ENCODE measurements around the gene ERP44. TPM values are rescaled to one million over a fixed set of nuclear protein-coding genes. Genes with fewer than 3 reads are reported as not detected.
"Not testable (repeated sequence)": the region's sequence is repeated elsewhere in the genome, so short reads cannot be mapped to it uniquely, and the experiment has no call there.

The ERP44 gene
- polyA plus RNA-seq (10.9 to 17.6 TPM (median 15.2 TPM) in 3 replicates), polyA minus RNA-seq (4.2 to 10.5 TPM (median 4.4 TPM) in 3 replicates)
- 23.6 TPM for polyA plus RNA-seq (2011; ENCODE audit: low read depth)
- polyA plus RNA-seq (2011; cell fraction: cytosol; rRNA removed), result 8.7 and 17.4 TPM in 2 replicates
- 18.9 and 26.3 TPM in 2 replicates for polyA plus RNA-seq (2011; cell fraction: nucleus; rRNA removed)
- polyA plus RNA-seq (2012; ENCODE audit: low replicate concordance), result 17.4 and 21.0 TPM in 2 replicates
- polyA minus RNA-seq (2011; cell fraction: cytosol; rRNA and poly(A)+ RNA removed), result 8.1 TPM
- 10.8 and 16.0 TPM in 2 replicates for polyA minus RNA-seq (2011; cell fraction: nucleus; rRNA and poly(A)+ RNA removed)

- Histone ChIP-seq H3K79me2 (ENCODE audit: control insufficient read depth, insufficient read depth, low read length) (peaks cover 55% of the 10 kb centered on the region), H3K9me1 (ENCODE audit: control insufficient read depth, extremely low read depth, insufficient read depth, low read length) (no peaks in the 10 kb centered on the region), H3K9me3 (ENCODE audit: control insufficient read depth, low read depth, low read length) (no peaks in the 10 kb centered on the region), H3K9ac (ENCODE audit: control insufficient read depth, extremely low read depth, insufficient read depth, low read length) (peak within 1 kb of the TSS; percentile 97), H3K4me1 (ENCODE audit: control insufficient read depth, extremely low read depth, insufficient read depth, low read length) (peaks cover 16% of the 10 kb centered on the region), H3K36me3 (ENCODE audit: control insufficient read depth in 2 of 2, extremely low read depth in 1 of 2, insufficient read depth in 2 of 2, low read length in 2 of 2) (peaks cover 6 to 14% of the 10 kb centered on the region in 2 experiments), H3K4me2 (ENCODE audit: control insufficient read depth, extremely low read depth, insufficient read depth, low read depth, low read length) (peak within 1 kb of the TSS; percentile 92), H3K27me3 (ENCODE audit: control insufficient read depth, extremely low read depth, insufficient read depth, low read length) (no peaks in the 10 kb centered on the region), H4K20me1 (ENCODE audit: control insufficient read depth, extremely low read depth, insufficient read depth, low read length) (no peaks in the 10 kb centered on the region), H3K27ac (ENCODE audit: control insufficient read depth, insufficient read depth, low read length) (peak within 1 kb of the TSS; percentile 87), H3K4me3 (ENCODE audit: control insufficient read depth in 2 of 3, extremely low read depth in 1 of 3, insufficient read depth in 2 of 3, low read depth in 1 of 3, low read length in 3 of 3) (peak within 1 kb of the TSS; percentile 96 to 100 (median 98)), H2AFZ (ENCODE audit: control insufficient read depth, low read length) (peak within 1 kb of the TSS; percentile 99)
- no peak for TF ChIP-seq CTCF (optimal IDR thresholded peaks at IDR 0.05 in 1 of 3, IDR thresholded peaks at IDR 0.05 in 1 of 3, conservative IDR thresholded peaks at IDR 0.05 in 1 of 3; ENCODE audit: extremely low read depth in 1 of 3, insufficient read depth in 2 of 3, low read length in 3 of 3)
- TF ChIP-seq EZH2 (IDR thresholded peaks at IDR 0.05; ENCODE audit: low read length), result no peak
- dilution Hi-C loops (cut with MboI; ENCODE audit: extremely low pct_ligation_motif_present, low sequenced_read_pairs), result no loop called here
- DNase-seq (ENCODE audit: low read depth, low spot score) (peak; percentile 89), FAIRE-seq (peak; percentile 72)
Observed at GRCh38 chr9:100098887-100099721, at the start of gene ERP44, which contains the start of gene INVS. ERP44 (minus strand) TSS chr9:100099000; CDS start chr9:100098840, 160 bp downstream. INVS (plus strand) TSS chr9:100099243; CDS start chr9:100104522, 5,279 bp downstream.

- H3K4me3 ChIP-seq (ENCODE audit: control insufficient read depth in 2 of 3, extremely low read depth in 1 of 3, insufficient read depth in 2 of 3, low read depth in 1 of 3, low read length in 3 of 3); H2AFZ ChIP-seq (ENCODE audit: control insufficient read depth, low read length); H3K9me3 ChIP-seq (ENCODE audit: control insufficient read depth, low read depth, low read length); H3K36me3 ChIP-seq (ENCODE audit: control insufficient read depth in 2 of 2, extremely low read depth in 1 of 2, insufficient read depth in 2 of 2, low read length in 2 of 2); FAIRE-seq; DNase-seq (ENCODE audit: low read depth, low spot score); H3K27ac ChIP-seq (ENCODE audit: control insufficient read depth, insufficient read depth, low read length); H3K27me3 ChIP-seq (ENCODE audit: control insufficient read depth, extremely low read depth, insufficient read depth, low read length); dilution Hi-C loops (cut with MboI; ENCODE audit: extremely low pct_ligation_motif_present, low sequenced_read_pairs); H3K9me1 ChIP-seq (ENCODE audit: control insufficient read depth, extremely low read depth, insufficient read depth, low read length); H3K79me2 ChIP-seq (ENCODE audit: control insufficient read depth, insufficient read depth, low read length); H3K4me1 ChIP-seq (ENCODE audit: control insufficient read depth, extremely low read depth, insufficient read depth, low read length); H4K20me1 ChIP-seq (ENCODE audit: control insufficient read depth, extremely low read depth, insufficient read depth, low read length); H3K9ac ChIP-seq (ENCODE audit: control insufficient read depth, extremely low read depth, insufficient read depth, low read length); H3K4me2 ChIP-seq (ENCODE audit: control insufficient read depth, extremely low read depth, insufficient read depth, low read depth, low read length): not testable (repeated sequence)
Observed at GRCh38 chr9:100145976-100146375, 47.2 kb upstream of the ERP44 start.

- dilution Hi-C loops (cut with MboI; ENCODE audit: extremely low pct_ligation_motif_present, low sequenced_read_pairs); FAIRE-seq; H2AFZ ChIP-seq (ENCODE audit: control insufficient read depth, low read length); H3K4me3 ChIP-seq (ENCODE audit: control insufficient read depth in 2 of 3, extremely low read depth in 1 of 3, insufficient read depth in 2 of 3, low read depth in 1 of 3, low read length in 3 of 3); H4K20me1 ChIP-seq (ENCODE audit: control insufficient read depth, extremely low read depth, insufficient read depth, low read length); H3K9me1 ChIP-seq (ENCODE audit: control insufficient read depth, extremely low read depth, insufficient read depth, low read length); H3K27me3 ChIP-seq (ENCODE audit: control insufficient read depth, extremely low read depth, insufficient read depth, low read length); H3K9me3 ChIP-seq (ENCODE audit: control insufficient read depth, low read depth, low read length); H3K4me1 ChIP-seq (ENCODE audit: control insufficient read depth, extremely low read depth, insufficient read depth, low read length); DNase-seq (ENCODE audit: low read depth, low spot score); H3K27ac ChIP-seq (ENCODE audit: control insufficient read depth, insufficient read depth, low read length); H3K4me2 ChIP-seq (ENCODE audit: control insufficient read depth, extremely low read depth, insufficient read depth, low read depth, low read length); H3K9ac ChIP-seq (ENCODE audit: control insufficient read depth, extremely low read depth, insufficient read depth, low read length); H3K79me2 ChIP-seq (ENCODE audit: control insufficient read depth, insufficient read depth, low read length); H3K36me3 ChIP-seq (ENCODE audit: control insufficient read depth in 2 of 2, extremely low read depth in 1 of 2, insufficient read depth in 2 of 2, low read length in 2 of 2): not testable (repeated sequence)
Observed at GRCh38 chr9:100145167-100145934, 46.6 kb upstream of the ERP44 start.

GRCh38 chr9:100141862-100142261 is 43.1 kb upstream of the ERP44 start:
- H3K79me2 ChIP-seq (ENCODE audit: control insufficient read depth, insufficient read depth, low read length); dilution Hi-C loops (cut with MboI; ENCODE audit: extremely low pct_ligation_motif_present, low sequenced_read_pairs); H3K4me3 ChIP-seq (ENCODE audit: control insufficient read depth in 2 of 3, extremely low read depth in 1 of 3, insufficient read depth in 2 of 3, low read depth in 1 of 3, low read length in 3 of 3); H4K20me1 ChIP-seq (ENCODE audit: control insufficient read depth, extremely low read depth, insufficient read depth, low read length); FAIRE-seq; H3K9me3 ChIP-seq (ENCODE audit: control insufficient read depth, low read depth, low read length); H3K36me3 ChIP-seq (ENCODE audit: control insufficient read depth in 2 of 2, extremely low read depth in 1 of 2, insufficient read depth in 2 of 2, low read length in 2 of 2); H3K4me1 ChIP-seq (ENCODE audit: control insufficient read depth, extremely low read depth, insufficient read depth, low read length); H3K4me2 ChIP-seq (ENCODE audit: control insufficient read depth, extremely low read depth, insufficient read depth, low read depth, low read length); H2AFZ ChIP-seq (ENCODE audit: control insufficient read depth, low read length); H3K9ac ChIP-seq (ENCODE audit: control insufficient read depth, extremely low read depth, insufficient read depth, low read length); H3K9me1 ChIP-seq (ENCODE audit: control insufficient read depth, extremely low read depth, insufficient read depth, low read length); DNase-seq (ENCODE audit: low read depth, low spot score); H3K27ac ChIP-seq (ENCODE audit: control insufficient read depth, insufficient read depth, low read length); H3K27me3 ChIP-seq (ENCODE audit: control insufficient read depth, extremely low read depth, insufficient read depth, low read length): not testable (repeated sequence)
